CD4-positive, alpha-beta T cell (primary cell): ENCODE results near the gene MMS19. TPM values are rescaled to one million over a fixed set of nuclear protein-coding genes. Genes with fewer than 3 reads are reported as not detected.

Source experiments
- ATAC-seq: fragments of 200-7000 bp; cut with Tn5 transposase; one replicate; pipeline ENCODE4 v1.10.0; 2022; ENCODE audit warnings: mild to moderate bottlenecking; ENCODE audit not compliant: poor library complexity
- CTCF ChIA-PET: fragments of 350-600 bp; sonication (Branson Sonifier 250); formaldehyde crosslinking; loops from one replicate; lab custom pipeline; 2021; ENCODE audit warnings: antibody characterized with exemption, inconsistent platforms; lab: Charles Lee
- POLR2A ChIA-PET: fragments of 350-600 bp; sonication (Branson Sonifier 250); formaldehyde crosslinking; loops from one replicate; lab custom pipeline; 2021; ENCODE audit warnings: antibody characterized with exemption, inconsistent platforms; lab: Charles Lee
- DNase-seq, 14 experiments: peaks; one replicate each; pipeline ENCODE4 v3.0.0-alpha.2; 2013 to 2020; ENCODE audit warnings: mixed read lengths in 2 of 14
- H3K27ac ChIP-seq, 2 donors: one replicate each; pipeline versions ENCODE4 v1.5.1 to v1.7.0; 2013; ENCODE audit warnings: low read length in 2 of 2, low read depth in 1 of 2, mild to moderate bottlenecking in 1 of 2
- H3K27me3 ChIP-seq, 2 experiments: 1 replicate in 1 of 2; 2 replicates in 1 of 2; pipeline versions ENCODE4 v1.6.1 to v1.7.0; 2013; ENCODE audit warnings: low read length in 2 of 2, control low read depth in 1 of 2, mild to moderate bottlenecking in 1 of 2, moderate library complexity in 1 of 2; ENCODE audit not compliant: insufficient read depth in 2 of 2, control insufficient read depth in 1 of 2
- H3K36me3 ChIP-seq: one replicate; pipeline ENCODE4 v1.6.1; 2013; ENCODE audit warnings: low read length, control low read depth; ENCODE audit not compliant: insufficient read depth
- H3K4me1 ChIP-seq: one replicate; pipeline ENCODE4 v1.6.1; 2013; ENCODE audit warnings: low read length, control low read depth; ENCODE audit not compliant: insufficient read depth
- H3K4me3 ChIP-seq: one replicate; pipeline ENCODE4 v1.5.1; 2013; ENCODE audit warnings: mild to moderate bottlenecking, low read length, moderate library complexity
- H3K9me3 ChIP-seq, 2 experiments: 1 replicate in 1 of 2; 2 replicates in 1 of 2; pipeline versions ENCODE4 v1.6.1 to v1.7.0; 2013; ENCODE audit warnings: low read length in 2 of 2, mild to moderate bottlenecking in 2 of 2, control low read depth in 1 of 2, moderate library complexity in 1 of 2; ENCODE audit not compliant: control insufficient read depth in 1 of 2, insufficient read depth in 1 of 2
- H3K27ac Mint-ChIP-seq: one replicate; pipeline ENCODE4 v1.8.0; 2020; ENCODE audit warnings: mixed read lengths
- H3K27me3 Mint-ChIP-seq: one replicate; pipeline ENCODE4 v1.8.0; 2021; ENCODE audit warnings: mixed read lengths
- H3K36me3 Mint-ChIP-seq: one replicate; pipeline ENCODE4 v1.8.0; 2021; ENCODE audit warnings: low read depth, mixed read lengths
- H3K4me1 Mint-ChIP-seq: one replicate; pipeline ENCODE4 v1.8.0; 2021; ENCODE audit warnings: low read depth, mixed read lengths
- H3K4me3 Mint-ChIP-seq: one replicate; pipeline ENCODE4 v1.8.0; 2020; ENCODE audit warnings: mild to moderate bottlenecking, mixed read lengths
- H3K9me3 Mint-ChIP-seq: one replicate; pipeline ENCODE4 v1.8.0; 2020; ENCODE audit warnings: mixed read lengths
- CTCF ChIP-seq: fragments of 200-600 bp; IDR thresholded peaks from one replicate; pipeline ENCODE4 v1.8.0; 2022; ENCODE audit warnings: antibody characterized with exemption, mild to moderate bottlenecking
- intact Hi-C, 2 experiments: fragments of 100-400 bp; cut with DNase I in 1 of 2; cut with micrococcal nuclease in 1 of 2; formaldehyde crosslinking; loops; one replicate each; pipeline versions ENCODE4 v1.15.1 to v1.9.0; 2023 to 2025; cut with DNase I, micrococcal nuclease
- total RNA-seq, 174 experiments: library from RNA in 2 of 174; stranded (reverse) in 2 of 174; gene quantifications; one replicate each; pipeline ENCODE4 v1.2.3 and lab custom pipeline; 2021 to 2026

The MMS19 gene
- total RNA-seq, 2 experiments from 2014 or later: 58.4 to 65.7 TPM

GRCh38 chr10:97462309-97462708 is 35.9 kb downstream of the MMS19 start:
- no peak overlapping the region for H3K27ac ChIP-seq
- no peak for DNase-seq
- Mint-ChIP-seq H3K4me3 (no peak overlapping the region), H3K36me3 (peaks cover 95% of the 10 kb centered on the region), H3K27me3 (no peaks in the 10 kb centered on the region), H3K9me3 (no peaks in the 10 kb centered on the region), H3K27ac (peak overlapping the region; percentile 56), H3K4me1 (no peaks in the 10 kb centered on the region)
- no peak overlapping the region for H3K4me3 ChIP-seq
- POLR2A ChIA-PET: no interaction called here
- intact Hi-C loops: loop anchor here in 1 of 2 experiments (2.0 kb wide), 1 partner anchor 32 kb away; no protein-coding TSS in a partner anchor
- ATAC-seq: no peak
- H3K4me1 ChIP-seq: no peaks in the 10 kb centered on the region
- no peaks in the 10 kb centered on the region for H3K9me3 ChIP-seq
- H3K36me3 ChIP-seq: peaks cover 90% of the 10 kb centered on the region
- H3K27me3 ChIP-seq: no peaks in the 10 kb centered on the region
- CTCF ChIA-PET: no interaction called here
- no peak for TF ChIP-seq CTCF

GRCh38 chr10:97459933-97460332 is 38.3 kb downstream of the MMS19 start:
- Mint-ChIP-seq H3K27ac (no peak overlapping the region), H3K36me3 (peaks cover 95% of the 10 kb centered on the region)
- POLR2A ChIA-PET: no interaction called here

GRCh38 chr10:97459111-97459510 is 39.1 kb downstream of the MMS19 start:
- Mint-ChIP-seq H3K36me3 (peaks cover 95% of the 10 kb centered on the region), H3K9me3 (no peaks in the 10 kb centered on the region), H3K4me3 (no peak overlapping the region), H3K27ac (no peak overlapping the region), H3K4me1 (peaks cover 8% of the 10 kb centered on the region), H3K27me3 (no peaks in the 10 kb centered on the region)
- no peak for TF ChIP-seq CTCF
- Histone ChIP-seq H3K27me3 (no peaks in the 10 kb centered on the region), H3K4me3 (no peak overlapping the region), H3K27ac (no peak overlapping the region), H3K9me3 (no peaks in the 10 kb centered on the region), H3K36me3 (peaks cover 79% of the 10 kb centered on the region), H3K4me1 (peaks cover 4% of the 10 kb centered on the region)
- DNase-seq: no peak
- intact Hi-C loops: no loop called here
- ChIA-PET POLR2A (interaction anchor here (0.9 kb wide), 1 partner anchor 14 kb away, joined by 3 read pairs; no protein-coding TSS in a partner anchor), CTCF (no interaction called here)
- no peak for ATAC-seq

More at GRCh38 chr10:97459933-97460332, 38.3 kb downstream of the MMS19 start:
- H3K9me3 Mint-ChIP-seq: no peaks in the 10 kb centered on the region
- no peaks in the 10 kb centered on the region for H3K27me3 Mint-ChIP-seq
- no peak for TF ChIP-seq CTCF
- Histone ChIP-seq H3K27ac (no peak overlapping the region), H3K36me3 (peaks cover 87% of the 10 kb centered on the region), H3K9me3 (no peaks in the 10 kb centered on the region), H3K4me3 (no peak overlapping the region), H3K27me3 (no peaks in the 10 kb centered on the region), H3K4me1 (no peaks in the 10 kb centered on the region)
- ATAC-seq (no peak), DNase-seq (no peak)
- H3K4me1 Mint-ChIP-seq: no peaks in the 10 kb centered on the region
- intact Hi-C loops: no loop called here
- no peak overlapping the region for H3K4me3 Mint-ChIP-seq
- CTCF ChIA-PET: no interaction called here
